ENCODE measurements around the gene TNFRSF13B.
"Not testable (repeated sequence)": the region's sequence is repeated elsewhere in the genome, so short reads cannot be mapped to it uniquely, and the experiment has no call there.

TNFRSF13B gene

DNA sequence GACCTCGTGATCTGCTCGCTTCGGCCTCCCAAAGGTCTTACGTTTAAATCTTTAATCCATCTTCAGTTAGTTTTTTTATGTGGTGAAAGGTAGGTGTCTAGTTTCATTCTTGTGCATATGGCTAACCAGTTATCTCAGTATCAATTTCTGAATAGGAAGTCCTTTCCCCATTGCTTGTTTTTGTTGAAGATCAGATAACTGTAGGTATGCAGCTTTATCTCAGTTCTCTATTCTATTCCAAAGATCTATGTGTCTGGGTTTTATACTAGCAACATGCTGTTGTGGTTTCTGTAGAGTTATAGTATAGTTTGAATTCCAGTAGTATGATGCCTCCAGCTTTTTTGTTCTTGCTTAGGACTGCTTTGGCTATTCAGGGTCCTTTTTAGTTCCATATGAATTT is 65.2 kb downstream of the TNFRSF13B start:
- DNase-seq, result no peak

DNA sequence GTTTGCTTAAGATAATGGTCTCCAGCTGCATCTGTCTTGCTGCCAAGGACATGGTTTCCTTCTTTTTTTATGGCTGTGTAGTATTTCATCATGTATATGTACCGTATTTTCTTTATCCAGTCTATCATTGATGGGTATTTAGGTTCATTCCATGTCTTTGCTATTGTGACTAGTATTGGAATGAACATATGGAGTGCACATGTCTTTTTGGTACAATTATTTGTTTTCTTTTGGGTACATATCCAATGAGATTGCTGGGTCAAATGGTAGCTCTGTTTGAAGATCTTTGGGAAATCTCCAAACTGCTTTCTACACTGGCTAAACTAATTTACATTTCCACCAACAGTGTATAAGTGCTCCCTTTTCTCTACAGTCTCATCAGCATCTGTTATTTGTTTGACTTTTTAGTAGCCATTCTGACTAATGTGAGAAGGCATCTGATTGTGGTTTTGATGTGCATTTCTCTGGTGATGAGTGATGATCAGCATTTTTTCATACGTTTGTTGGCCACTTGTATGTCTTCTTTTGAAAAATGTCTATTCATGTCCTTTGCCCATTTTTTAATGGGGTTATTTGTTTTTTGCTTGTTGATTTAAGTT is 66.2 kb downstream of the TNFRSF13B start:
- no peak for DNase-seq

DNA sequence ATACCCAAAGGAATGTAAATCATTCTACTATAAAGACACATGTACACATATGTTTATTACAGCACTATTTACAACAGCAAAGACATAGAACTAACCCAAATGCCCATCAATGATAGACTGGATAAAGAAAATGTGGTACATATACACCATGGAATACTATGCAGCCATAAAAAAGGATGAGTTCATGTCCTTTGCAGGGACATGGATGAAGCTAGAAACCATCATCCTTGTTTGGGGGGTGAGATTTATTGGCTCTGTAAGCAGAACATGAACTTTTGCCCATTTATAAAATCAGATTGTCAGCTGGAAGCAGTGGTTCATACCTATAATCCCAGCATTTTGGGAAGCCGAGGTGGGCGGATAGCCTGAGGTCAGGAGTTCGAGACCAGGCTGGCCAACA is 68.8 kb downstream of the TNFRSF13B start:
- DNase-seq, result not testable (repeated sequence)

DNA sequence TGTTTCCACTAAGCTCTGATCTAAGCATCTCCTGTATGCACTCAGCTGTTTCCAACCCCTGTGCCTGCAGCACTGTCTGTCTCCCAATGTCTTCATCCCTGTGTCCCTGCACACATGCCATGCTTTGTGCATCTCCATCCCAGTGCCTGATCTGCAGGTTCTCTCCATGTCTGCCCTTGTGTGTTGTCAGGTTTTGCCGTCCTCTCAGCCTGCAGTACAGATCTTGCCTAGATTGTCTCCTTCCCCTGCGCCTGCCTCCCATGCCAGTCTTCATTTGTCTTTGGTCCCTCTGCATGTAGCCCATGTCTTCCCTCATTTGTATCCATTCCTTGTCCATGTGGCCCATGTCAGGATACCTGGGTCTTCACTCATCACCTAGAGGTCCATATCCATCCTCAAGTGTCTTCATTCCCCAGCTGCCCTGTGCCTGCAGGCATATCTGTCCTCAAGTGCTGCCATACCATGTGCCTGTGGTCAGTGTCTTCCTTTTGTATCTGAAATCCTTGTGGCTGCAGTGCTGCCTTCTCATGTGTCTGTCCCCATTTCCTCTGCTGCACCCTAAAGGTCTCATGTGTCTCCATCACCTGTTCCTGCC is 71.5 kb downstream of the TNFRSF13B start:
- no peak for DNase-seq

DNA sequence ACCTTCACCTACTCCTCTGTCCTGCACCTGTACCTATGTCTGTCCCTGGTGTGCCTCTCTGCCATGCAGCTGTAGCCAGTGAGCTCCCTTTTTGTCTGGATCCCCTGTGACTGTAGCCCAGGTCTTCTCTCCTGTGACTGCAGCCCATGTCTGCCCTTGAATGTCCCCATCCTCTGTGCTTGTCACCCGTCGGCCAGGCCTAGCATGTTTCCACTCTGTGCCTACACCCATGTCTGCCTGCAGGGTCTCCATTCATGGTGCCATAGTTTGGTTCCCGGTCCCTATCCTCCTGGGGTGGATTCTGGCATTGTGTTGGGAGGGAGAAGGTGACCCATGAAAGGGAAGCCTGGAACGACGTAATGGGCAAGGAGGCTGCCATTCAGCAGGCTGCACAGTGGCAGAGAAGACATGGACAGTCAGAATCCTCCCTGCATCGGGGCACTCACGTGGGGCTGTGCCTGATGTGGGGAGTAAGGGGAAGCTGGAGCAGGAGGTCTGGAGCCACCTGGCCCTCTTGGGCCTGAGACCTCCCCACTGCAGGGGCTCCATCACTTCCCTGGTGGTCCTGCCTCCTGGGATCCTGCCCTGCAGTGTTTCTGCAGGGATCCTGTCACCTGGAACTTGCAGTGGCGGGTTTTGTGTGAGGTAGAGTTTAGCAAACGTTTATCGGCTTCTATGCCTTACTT is 74.6 kb downstream of the TNFRSF13B start:
- not testable (repeated sequence) for DNase-seq

DNA sequence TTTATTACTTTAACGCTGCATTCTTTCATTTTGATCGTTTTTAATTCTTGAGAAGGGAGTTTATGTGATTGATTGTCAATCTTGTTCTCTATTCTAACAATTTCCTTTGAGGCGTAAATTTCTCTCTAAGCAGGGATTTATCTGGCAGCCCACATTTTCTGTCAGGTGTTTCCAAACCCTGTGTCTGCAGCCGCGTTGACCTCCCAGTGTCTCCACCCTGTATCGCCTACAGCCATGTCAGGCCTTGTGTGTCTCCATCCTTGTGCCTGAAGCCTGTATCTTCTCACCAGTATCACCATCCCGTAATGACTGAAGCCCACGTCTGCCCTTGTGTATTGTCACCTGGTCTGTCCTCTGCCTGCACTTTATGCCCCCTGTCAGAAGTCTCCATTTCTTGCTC is 75.7 kb downstream of the TNFRSF13B start:
- not testable (repeated sequence) for DNase-seq

DNA sequence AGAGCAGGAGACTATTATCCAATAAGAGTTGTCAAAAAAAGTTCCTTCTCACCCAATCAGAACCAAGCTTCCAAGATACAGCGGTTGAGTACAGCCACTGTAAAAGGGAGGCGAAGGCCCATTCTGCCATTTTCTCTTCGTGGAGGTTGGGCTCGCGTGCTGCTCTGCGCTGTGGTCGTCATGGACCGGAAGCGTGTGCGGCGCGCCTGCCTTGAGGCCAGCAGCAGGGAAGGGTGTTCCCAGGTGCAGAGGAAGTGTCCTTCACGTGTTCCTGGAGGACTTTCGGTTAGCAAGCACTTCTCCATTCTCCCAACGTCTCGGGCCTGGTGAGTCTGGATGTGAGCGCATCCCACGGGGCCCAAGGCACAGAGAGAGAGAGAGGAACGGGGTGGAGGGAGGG is 78.4 kb downstream of the TNFRSF13B start:
- not testable (repeated sequence) for DNase-seq

DNA sequence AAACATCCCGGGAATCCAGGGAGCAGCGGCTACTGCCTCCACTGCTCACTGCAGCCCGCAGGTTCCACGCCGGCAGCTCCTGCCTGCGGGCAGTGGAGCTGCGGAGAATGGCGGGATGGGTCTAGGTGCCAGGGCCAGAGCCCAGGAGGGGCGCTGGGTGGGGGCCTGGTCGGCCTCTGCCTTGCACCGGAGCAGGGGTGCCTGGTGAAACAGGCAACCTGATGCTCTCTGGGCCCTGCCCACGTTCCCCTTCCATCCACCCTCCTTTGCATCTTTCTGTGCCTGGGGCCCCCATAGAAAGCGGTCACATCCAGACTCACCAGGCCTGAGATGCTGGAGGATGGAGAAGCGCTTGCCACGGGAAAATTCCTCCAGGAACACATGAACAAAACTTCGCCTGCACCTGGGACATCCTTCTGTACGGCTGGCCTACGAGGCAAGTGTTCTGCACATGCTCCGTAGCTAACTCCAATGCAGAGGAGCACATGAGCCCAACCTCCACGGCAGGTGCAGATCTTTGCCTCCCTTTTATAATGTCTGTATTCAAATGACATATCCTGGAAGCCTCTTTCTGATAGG is 79.0 kb downstream of the TNFRSF13B start:
- DNase-seq, result not testable (repeated sequence)

DNA sequence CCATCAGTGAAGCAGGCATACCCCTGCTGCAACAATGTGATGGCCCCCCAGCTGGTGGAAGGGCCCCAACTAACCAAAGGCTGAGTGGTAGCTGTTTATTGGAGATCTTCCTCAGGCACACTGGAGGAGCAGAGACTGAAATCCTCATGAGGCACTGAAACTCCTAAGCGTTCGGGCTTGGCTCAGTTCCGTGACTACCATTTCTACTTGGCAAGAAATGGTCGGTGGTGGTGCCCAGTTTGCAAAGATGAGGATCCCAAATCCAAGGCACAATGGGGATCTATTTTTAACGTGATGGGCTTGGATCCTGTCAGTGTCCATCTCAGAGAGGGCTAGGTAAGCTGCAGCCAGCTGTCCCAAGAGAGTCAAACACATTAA is 82.8 kb downstream of the TNFRSF13B start:
- DNase-seq, result no peak
